ENCODE data around the gene MND1.

- TF ChIP-seq CTCF (IDR thresholded peaks at IDR 0.05 in 8 of 11, conservative IDR thresholded peaks at IDR 0.05 in 3 of 11) (no peak), POLR2A (IDR thresholded peaks at IDR 0.05) (no peak)
Observed at GRCh38 chr4:153346031-153346430, 1.5 kb downstream of the MND1 start.
